B cell (primary cell): ENCODE data around the gene MAP3K20. TPM values are rescaled to one million over a fixed set of nuclear protein-coding genes. Genes with fewer than 3 reads are reported as not detected.

Experiments used
- ATAC-seq: fragments of 200-7000 bp; cut with Tn5 transposase; one replicate; pipeline ENCODE4 v1.10.0; 2021; ENCODE audit warnings: low read depth, mild to moderate bottlenecking, moderate number of reproducible peaks, moderate library complexity
- CTCF ChIA-PET: fragments of 350-600 bp; sonication (Branson Sonifier 250); formaldehyde crosslinking; loops from one replicate; lab custom pipeline; 2021; ENCODE audit warnings: antibody characterized with exemption, inconsistent platforms; lab: Charles Lee
- POLR2A ChIA-PET: fragments of 350-600 bp; sonication (Branson Sonifier 250); formaldehyde crosslinking; loops from one replicate; lab custom pipeline; 2021; ENCODE audit warnings: antibody characterized with exemption; lab: Charles Lee
- DNase-seq: peaks from one replicate; pipeline ENCODE4 v3.0.0; 2013
- H2AFZ ChIP-seq: 2 replicates; pipeline ENCODE4 v1.6.1; 2012; ENCODE audit warnings: mild to moderate bottlenecking, low read depth, low read length; ENCODE audit not compliant: insufficient read depth, poor library complexity, severe bottlenecking
- H3K27ac ChIP-seq, 2 donors: 1 replicate in 1 of 2; 2 replicates in 1 of 2; pipeline ENCODE4 v1.5.1; 2012 to 2013; ENCODE audit warnings: low read length in 2 of 2, mild to moderate bottlenecking in 2 of 2, moderate library complexity in 1 of 2
- H3K27me3 ChIP-seq, 4 experiments: fragments of 200-600 bp in 1 of 4; sonication (generic) in 1 of 4; replicated peaks in 1 of 4; 1 replicate in 2 of 4; 2 replicates in 2 of 4; pipeline versions ENCODE4 v1.6.1 to v1.7.0; 2013 to 2016; ENCODE audit warnings: low read length in 3 of 4, mild to moderate bottlenecking in 2 of 4, mixed read lengths in 1 of 4, moderate library complexity in 1 of 4; ENCODE audit not compliant: insufficient read depth in 4 of 4, control insufficient read depth in 3 of 4; ENCODE audit errors: control extremely low read depth in 1 of 4
- H3K36me3 ChIP-seq, 2 experiments: replicated peaks in 1 of 2; 1 replicate in 1 of 2; 2 replicates in 1 of 2; pipeline versions ENCODE4 v1.6.1 to v1.7.1; 2013; ENCODE audit warnings: low read length in 1 of 2; ENCODE audit not compliant: insufficient read depth in 2 of 2, control insufficient read depth in 1 of 2; ENCODE audit errors: control extremely low read depth in 1 of 2, extremely low read depth in 1 of 2
- H3K4me1 ChIP-seq, 2 donors: fragments of 200-600 bp in 1 of 2; sonication (generic) in 1 of 2; 1 replicate in 1 of 2; 2 replicates in 1 of 2; pipeline versions ENCODE4 v1.5.1 to v1.6.1; 2013 to 2017; ENCODE audit warnings: low read length in 2 of 2; ENCODE audit not compliant: control insufficient read depth in 2 of 2, insufficient read depth in 2 of 2
- H3K4me2 ChIP-seq: replicated peaks from 2 replicates; pipeline ENCODE3; 2012; ENCODE audit warnings: mild to moderate bottlenecking, low read depth, low read length; ENCODE audit not compliant: poor library complexity, severe bottlenecking
- H3K4me3 ChIP-seq, 5 experiments: fragments of 200-600 bp in 1 of 5; sonication (generic) in 1 of 5; 1 replicate in 3 of 5; 2 replicates in 2 of 5; pipeline versions ENCODE4 v1.5.1 to v1.7.0; 2011 to 2016; ENCODE audit warnings: low read length in 4 of 5, mild to moderate bottlenecking in 4 of 5, low read depth in 2 of 5, control low read depth in 1 of 5, moderate library complexity in 1 of 5; ENCODE audit not compliant: insufficient read depth in 1 of 5; ENCODE audit errors: control extremely low read depth in 1 of 5, extremely low read depth in 1 of 5
- H3K79me2 ChIP-seq: fragments of 200-600 bp; sonication (generic); one replicate; pipeline ENCODE4 v1.6.0; 2016; ENCODE audit warnings: low read length; ENCODE audit not compliant: control insufficient read depth, insufficient read depth
- H3K9ac ChIP-seq: fragments of 200-600 bp; sonication (generic); 2 replicates; pipeline ENCODE4 v1.6.1; 2017; ENCODE audit warnings: mild to moderate bottlenecking, low read length, moderate library complexity
- H3K9me3 ChIP-seq, 3 donors: one replicate each; pipeline versions ENCODE4 v1.6.1 to v1.7.1; 2013; ENCODE audit warnings: low read length in 2 of 3; ENCODE audit not compliant: control insufficient read depth in 2 of 3, insufficient read depth in 1 of 3; ENCODE audit errors: control extremely low read depth in 1 of 3
- H4K20me1 ChIP-seq: 2 replicates; pipeline ENCODE4 v1.6.0; 2012; ENCODE audit warnings: mild to moderate bottlenecking, low read length; ENCODE audit not compliant: insufficient read depth, control insufficient read depth, poor library complexity, severe bottlenecking
- H3K27ac Mint-ChIP-seq: one replicate; pipeline ENCODE4 v1.8.0; 2021; ENCODE audit warnings: mixed read lengths
- H3K27me3 Mint-ChIP-seq: one replicate; pipeline ENCODE4 v1.8.0; 2021; ENCODE audit warnings: mixed read lengths
- H3K4me1 Mint-ChIP-seq: one replicate; pipeline ENCODE4 v1.8.0; 2021; ENCODE audit warnings: mixed read lengths
- H3K4me3 Mint-ChIP-seq: one replicate; pipeline ENCODE4 v1.8.0; 2021; ENCODE audit warnings: mixed read lengths
- H3K9me3 Mint-ChIP-seq: one replicate; pipeline ENCODE4 v1.8.0; 2022; ENCODE audit warnings: mixed read lengths; ENCODE audit not compliant: insufficient read depth
- EZH2 ChIP-seq: IDR thresholded peaks from 2 replicates; pipeline ENCODE4 v1.6.1; 2012; ENCODE audit warnings: borderline replicate concordance, low read depth, mild to moderate bottlenecking, moderate library complexity, low read length; ENCODE audit not compliant: insufficient read depth, poor library complexity, severe bottlenecking
- WGBS: methylation state at CpG from one replicate; pipeline ENCODE4 v1.1.5; 2013; ENCODE audit warnings: missing lambda C conversion rate; ENCODE audit not compliant: insufficient coverage; 5-methylcytosine and 5-hydroxymethylcytosine counted together
- intact Hi-C: fragments of 100-400 bp; cut with micrococcal nuclease; formaldehyde crosslinking; loops from one replicate; pipeline ENCODE4 v1.10.0; 2022
- polyA plus RNA-seq: library from polyadenylated mRNA; depleted of rRNA; stranded (reverse); fragments of >200 nt; gene quantifications from 2 replicates; pipeline ENCODE4 v1.2.3, GENCODE V29; 2012
- total RNA-seq, 2 donors: library from RNA; stranded (reverse); fragments of 120-200 nt in 1 of 2; gene quantifications; 1 replicate in 1 of 2; 2 replicates in 1 of 2; pipeline versions ENCODE4 v1.2.3 to v1.2.4, GENCODE V29; 2013 to 2022
- TF ChIP-seq, protein P1 (sequence below): fragments of 200-600 bp; IDR thresholded peaks from one replicate; pipeline ENCODE4 v1.8.0; 2022; ENCODE audit warnings: antibody characterized with exemption, mild to moderate bottlenecking

MAP3K20 gene
- total and polyA plus RNA-seq, 2 donors (not counting 1 experiment from before 2014, with no cell fraction given), result 2.2 to 9.1 TPM

GRCh38 chr2:173153301-173153885 is 77.7 kb downstream of the MAP3K20 start:
- Mint-ChIP-seq H3K4me3 (no peak overlapping the region), H3K27me3 (no peaks in the 10 kb centered on the region), H3K4me1 (no peaks in the 10 kb centered on the region), H3K9me3 (no peaks in the 10 kb centered on the region), H3K27ac (no peak overlapping the region)
- DNase-seq (no peak), ATAC-seq (no peak)
- H3K4me2 ChIP-seq, result no peak overlapping the region
- H3K9me3 ChIP-seq, result peaks cover 0 to 1% (median 0%) of the 10 kb centered on the region in 3 donors
- H3K9ac ChIP-seq, result no peak overlapping the region
- no peaks in the 10 kb centered on the region for H4K20me1 ChIP-seq
- no peaks in the 10 kb centered on the region for H3K27me3 ChIP-seq
- H2AFZ ChIP-seq, result no peak overlapping the region
- no CpG with 5 or more reads among the region's 1 CpG for WGBS
- no peaks in the 10 kb centered on the region for H3K79me2 ChIP-seq
- CTCF ChIA-PET, result no interaction called here
- no peaks in the 10 kb centered on the region for H3K36me3 ChIP-seq
- TF ChIP-seq, protein P1, sequence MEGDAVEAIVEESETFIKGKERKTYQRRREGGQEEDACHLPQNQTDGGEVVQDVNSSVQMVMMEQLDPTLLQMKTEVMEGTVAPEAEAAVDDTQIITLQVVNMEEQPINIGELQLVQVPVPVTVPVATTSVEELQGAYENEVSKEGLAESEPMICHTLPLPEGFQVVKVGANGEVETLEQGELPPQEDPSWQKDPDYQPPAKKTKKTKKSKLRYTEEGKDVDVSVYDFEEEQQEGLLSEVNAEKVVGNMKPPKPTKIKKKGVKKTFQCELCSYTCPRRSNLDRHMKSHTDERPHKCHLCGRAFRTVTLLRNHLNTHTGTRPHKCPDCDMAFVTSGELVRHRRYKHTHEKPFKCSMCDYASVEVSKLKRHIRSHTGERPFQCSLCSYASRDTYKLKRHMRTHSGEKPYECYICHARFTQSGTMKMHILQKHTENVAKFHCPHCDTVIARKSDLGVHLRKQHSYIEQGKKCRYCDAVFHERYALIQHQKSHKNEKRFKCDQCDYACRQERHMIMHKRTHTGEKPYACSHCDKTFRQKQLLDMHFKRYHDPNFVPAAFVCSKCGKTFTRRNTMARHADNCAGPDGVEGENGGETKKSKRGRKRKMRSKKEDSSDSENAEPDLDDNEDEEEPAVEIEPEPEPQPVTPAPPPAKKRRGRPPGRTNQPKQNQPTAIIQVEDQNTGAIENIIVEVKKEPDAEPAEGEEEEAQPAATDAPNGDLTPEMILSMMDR, result no peak
- TF ChIP-seq EZH2, result no peak
- no peak overlapping the region for H3K27ac ChIP-seq
- H3K4me1 ChIP-seq, result no peaks in the 10 kb centered on the region
- POLR2A ChIA-PET, result no interaction called here
- intact Hi-C loops, result no loop called here
- H3K4me3 ChIP-seq, result no peak overlapping the region

- no peaks in the 10 kb centered on the region for H3K27me3 ChIP-seq
- no peaks in the 10 kb centered on the region for H3K9me3 Mint-ChIP-seq
- no peak overlapping the region for H3K27ac ChIP-seq
- H2AFZ ChIP-seq, result no peak overlapping the region
- no peaks in the 10 kb centered on the region for H3K36me3 ChIP-seq
- no peak overlapping the region for H3K4me2 ChIP-seq
- H4K20me1 ChIP-seq, result no peaks in the 10 kb centered on the region
- no peak for TF ChIP-seq EZH2
- TF ChIP-seq, protein P1, result no peak
- intact Hi-C loops, result no loop called here
- H3K4me1 Mint-ChIP-seq, result no peaks in the 10 kb centered on the region
- no peaks in the 10 kb centered on the region for H3K79me2 ChIP-seq
- H3K27ac Mint-ChIP-seq, result no peak overlapping the region
- ChIA-PET CTCF (no interaction called here), POLR2A (no interaction called here)
- H3K27me3 Mint-ChIP-seq, result no peaks in the 10 kb centered on the region
- ATAC-seq, result no peak
- H3K4me1 ChIP-seq, result no peaks in the 10 kb centered on the region
- no peak overlapping the region for H3K4me3 ChIP-seq
- H3K9ac ChIP-seq, result no peak overlapping the region
- no peak overlapping the region for H3K4me3 Mint-ChIP-seq
- no peak for DNase-seq
- 76% methylated on average over 2 of the region's 3 CpGs for whole genome bisulfite sequencing
- no peaks in the 10 kb centered on the region for H3K9me3 ChIP-seq
Measured at GRCh38 chr2:173157676-173158293, 82.1 kb downstream of the MAP3K20 start.
